Measurements from ENCODE around the gene CCDC188.

Gene CCDC188

GRCh38 chr22:20150381-20151275 is at the start of gene CCDC188:
TSS of gene CCDC188 (minus strand) at chr22:20151055. CDS start at chr22:20150986, 69 bp downstream.
- DNase-seq = no peak

GRCh38 chr22:20199906-20200305 is 49.1 kb upstream of the CCDC188 start:
- no peak for DNase-seq

DNA sequence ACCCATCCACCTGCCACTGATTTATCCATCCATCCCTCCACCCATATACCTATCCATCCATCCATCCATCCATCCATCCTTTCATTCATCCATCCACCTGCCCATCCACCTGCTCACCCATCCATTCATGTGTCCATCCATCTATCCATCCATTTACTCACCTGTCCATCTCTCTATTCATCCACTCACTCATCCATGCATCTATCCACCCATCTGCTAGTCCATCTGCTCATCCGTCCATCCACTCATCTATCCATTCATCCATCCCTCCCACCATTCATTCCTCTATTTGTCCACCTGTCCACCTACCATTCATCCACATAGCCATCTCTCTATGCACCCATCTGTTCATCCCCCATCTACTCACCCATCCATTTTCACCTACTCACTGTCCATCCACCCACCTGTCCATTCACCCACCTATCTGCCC is 48.6 kb upstream of the CCDC188 start:
- no peak for DNase-seq

- DNase-seq = no peak
These were observed 47.9 kb upstream of the CCDC188 start for GRCh38 chr22:20198557-20199319.

GRCh38 chr22:20197407-20198030 is 46.7 kb upstream of the CCDC188 start:
- DNase-seq = no peak

DNA sequence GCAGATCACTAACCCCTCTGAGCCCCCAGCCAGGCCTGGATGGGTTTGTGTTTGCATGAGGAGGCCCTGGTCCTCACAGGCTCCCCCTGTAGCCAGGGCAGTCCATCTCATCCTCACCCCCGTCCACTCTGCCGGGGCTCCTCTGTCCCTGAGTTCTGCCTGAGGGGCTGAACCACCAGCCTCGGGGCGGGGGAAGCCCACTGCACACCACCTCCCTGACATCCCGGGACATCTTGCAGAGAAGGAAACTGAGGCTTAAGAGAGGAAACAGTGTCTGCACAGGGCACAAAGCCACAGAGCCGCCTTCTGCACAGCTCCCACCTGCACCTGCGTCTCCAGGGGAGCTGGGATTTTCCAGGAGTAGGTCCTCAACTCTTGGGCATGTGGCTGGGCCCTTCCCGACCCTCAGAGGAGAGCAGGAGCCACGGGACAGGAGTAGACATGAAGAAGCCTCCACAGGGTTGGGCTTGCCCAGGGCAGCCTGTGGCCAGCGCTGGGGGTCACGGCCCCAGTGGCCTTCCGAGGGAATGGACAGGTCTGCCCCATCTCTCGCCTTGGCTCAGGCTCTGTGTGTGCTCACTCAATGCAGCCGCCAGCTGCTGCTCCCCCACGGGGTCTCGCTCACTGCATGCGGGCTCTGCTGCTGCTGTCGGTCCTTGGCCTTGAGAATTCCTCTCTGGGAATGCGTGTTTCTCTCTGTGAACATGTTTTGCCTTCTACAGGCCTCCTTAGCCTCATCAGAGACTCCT is 45.4 kb upstream of the CCDC188 start:
- DNase-seq = no peak

DNA sequence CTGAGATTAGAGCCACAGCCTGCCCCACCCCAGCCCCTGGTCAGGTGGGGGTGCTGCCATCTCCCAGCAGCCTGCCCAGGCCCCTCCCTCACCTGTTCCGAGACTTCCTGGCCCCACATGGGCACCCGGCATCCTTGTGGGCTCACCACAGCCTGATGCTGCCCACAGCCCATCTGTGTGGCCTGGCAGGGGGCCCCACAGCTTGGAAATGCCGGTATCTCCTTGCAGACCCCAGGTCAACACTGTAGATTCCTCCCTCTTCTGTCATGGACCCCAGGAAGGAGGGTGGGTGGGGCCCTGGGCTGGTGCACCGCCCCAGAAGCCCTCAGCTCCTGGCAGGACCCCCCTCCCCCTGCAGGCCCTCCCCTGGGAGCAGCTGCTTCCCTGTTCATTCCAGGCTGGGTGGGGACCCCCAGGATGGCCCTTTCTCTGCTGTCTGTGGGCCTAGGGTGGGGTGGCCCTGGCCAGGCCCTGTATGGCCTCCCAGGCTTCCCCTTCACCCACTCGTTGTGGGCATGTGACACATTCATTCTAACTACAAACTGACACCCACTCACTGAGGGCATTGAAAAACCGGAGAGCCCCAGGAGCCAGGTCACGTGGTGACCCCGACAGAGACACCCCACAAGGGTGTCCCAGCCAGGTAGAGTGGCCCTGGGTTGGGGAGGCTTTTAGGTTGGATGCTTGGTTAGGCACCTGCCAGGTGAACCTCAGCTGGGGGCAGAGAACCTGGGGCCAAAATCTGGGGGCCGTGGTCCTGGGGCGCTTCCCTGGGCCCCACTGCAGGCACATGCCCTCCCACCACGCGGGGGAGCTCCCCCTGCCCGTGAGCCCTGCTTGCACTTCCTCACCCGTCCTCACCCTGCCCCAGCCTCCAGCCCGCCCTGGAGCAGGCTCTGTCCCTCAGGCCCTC is 44.1 kb upstream of the CCDC188 start:
- no peak for DNase-seq

DNA sequence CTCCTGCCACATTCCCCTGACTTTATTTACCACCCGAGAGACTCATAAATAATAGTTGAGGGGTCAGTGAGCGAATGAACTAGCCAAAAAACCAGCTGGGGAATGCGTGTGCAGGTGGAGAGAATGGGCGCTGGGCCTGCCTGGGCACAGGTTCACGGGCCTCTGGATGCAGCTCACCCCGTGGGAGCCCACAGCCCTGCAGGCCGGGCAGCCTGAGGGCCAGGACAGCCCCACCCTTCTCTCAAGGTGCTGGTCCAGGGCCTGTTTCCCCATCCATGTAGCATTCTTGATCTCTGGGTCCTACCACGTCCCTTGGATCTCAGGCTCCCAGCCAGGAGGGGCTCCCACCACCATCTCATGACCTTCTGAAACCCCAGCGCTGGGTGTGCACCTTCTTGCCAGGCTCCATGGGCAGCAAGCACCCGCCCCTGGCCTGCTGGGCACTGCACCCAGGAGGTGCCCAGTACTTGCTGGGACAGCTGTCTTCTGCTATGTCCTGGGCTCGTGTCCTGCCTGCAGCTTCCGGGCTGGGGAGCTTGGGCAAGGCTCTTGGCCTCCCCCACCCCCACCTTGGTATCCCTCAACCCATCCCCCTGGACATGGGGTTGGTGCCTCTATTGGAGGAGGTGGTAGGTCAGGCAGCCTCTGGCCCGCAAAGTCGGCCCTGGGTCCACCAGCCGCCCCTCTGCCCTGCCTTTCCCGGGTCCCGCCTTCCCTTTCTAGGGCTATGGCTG is 43.1 kb upstream of the CCDC188 start:
- DNase-seq = no peak

GRCh38 chr22:20192972-20193760 is 42.3 kb upstream of the CCDC188 start:
- no peak for DNase-seq

DNA sequence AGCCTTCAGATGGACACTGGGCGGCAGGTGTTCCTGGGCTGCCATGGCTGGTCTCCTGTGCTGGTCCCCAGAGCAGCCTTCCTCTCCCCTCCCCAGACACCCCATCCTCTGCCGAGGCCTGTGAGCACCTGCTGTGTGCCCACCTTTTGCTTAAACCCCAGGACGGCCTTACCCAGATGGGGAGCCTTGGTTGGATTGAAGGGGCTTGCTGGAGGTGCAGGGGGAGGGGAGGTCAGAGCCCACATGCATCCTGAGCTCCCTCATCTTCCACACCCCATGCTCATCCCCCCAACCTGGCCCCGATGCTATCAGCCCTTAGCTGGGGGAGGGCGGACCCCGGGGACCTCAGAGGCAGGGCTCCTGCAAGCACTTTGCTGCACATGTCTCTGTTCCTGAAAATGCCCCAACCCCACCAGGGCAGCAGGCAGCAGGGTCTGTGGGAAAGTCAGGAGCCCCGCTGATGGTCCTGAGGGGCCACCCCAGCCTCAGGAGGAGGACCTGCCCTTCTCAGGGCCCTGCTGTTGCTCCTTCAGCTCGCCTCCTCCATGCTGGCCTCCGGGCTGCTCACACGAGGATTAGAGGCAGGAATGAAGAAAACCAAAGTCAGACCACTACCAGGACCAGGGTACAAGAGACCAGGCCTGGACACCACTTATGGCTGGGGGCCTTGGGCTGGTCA is 41.6 kb upstream of the CCDC188 start:
- DNase-seq = no peak

GRCh38 chr22:20191803-20192202 is 40.9 kb upstream of the CCDC188 start:
- no peak for DNase-seq

DNA sequence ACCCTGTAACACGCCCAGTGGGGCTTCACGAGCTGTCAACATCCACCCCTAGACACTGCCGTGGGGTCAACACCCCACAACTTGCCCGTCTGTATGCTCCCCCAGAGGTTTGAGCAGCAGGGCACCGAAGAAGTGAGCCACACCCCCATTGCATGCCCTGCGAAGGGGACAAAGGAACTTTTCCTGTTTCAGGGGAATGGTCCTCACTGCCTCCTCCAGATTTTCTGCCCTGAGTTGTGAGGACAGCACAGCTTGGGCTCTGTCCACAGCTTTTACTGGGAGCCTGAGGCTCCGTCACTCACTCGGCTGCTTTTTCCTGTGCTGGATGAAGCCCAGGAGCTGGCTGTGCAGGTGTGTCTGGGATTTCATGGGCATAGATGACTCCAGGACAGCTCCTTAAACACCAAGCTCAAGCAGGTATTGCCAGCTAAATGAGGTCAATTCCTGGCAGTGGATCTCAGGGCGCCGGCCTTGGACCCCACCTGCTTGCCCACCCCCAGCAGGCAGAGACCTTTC is 40.2 kb upstream of the CCDC188 start:
- no peak for DNase-seq

DNA sequence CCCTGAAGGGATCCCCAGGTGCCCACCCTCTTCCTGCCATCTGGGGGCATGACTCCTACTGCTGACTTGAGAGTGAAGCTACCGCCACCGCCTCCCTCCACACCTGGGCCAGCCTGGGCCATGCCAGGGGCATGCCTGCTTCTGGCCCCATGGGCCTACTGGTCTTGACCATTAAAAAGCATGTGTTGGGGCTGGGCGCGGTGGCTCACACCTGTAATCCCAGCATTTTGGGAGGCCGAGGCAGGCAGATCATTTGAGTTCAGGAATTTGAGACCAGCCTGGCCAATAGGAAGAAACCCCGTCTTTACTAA is 37.7 kb upstream of the CCDC188 start:
- no peak for DNase-seq

- DNase-seq = no peak
These were observed 37.1 kb upstream of the CCDC188 start for GRCh38 chr22:20187777-20188566.

- no peak for DNase-seq
These were observed 36.2 kb upstream of the CCDC188 start for GRCh38 chr22:20186871-20187546.

- DNase-seq = no peak
These were observed 35.5 kb upstream of the CCDC188 start for GRCh38 chr22:20186183-20186870.

GRCh38 chr22:20185750-20186149 is 34.9 kb upstream of the CCDC188 start:
- DNase-seq = no peak
